ENCODE results near the gene FAM20C. TPM values are rescaled to one million over a fixed set of nuclear protein-coding genes. Genes with fewer than 3 reads are reported as not detected.

Gene FAM20C
- total RNA-seq, 1 experiment from 2014 or later, result 62.6 TPM

DNA sequence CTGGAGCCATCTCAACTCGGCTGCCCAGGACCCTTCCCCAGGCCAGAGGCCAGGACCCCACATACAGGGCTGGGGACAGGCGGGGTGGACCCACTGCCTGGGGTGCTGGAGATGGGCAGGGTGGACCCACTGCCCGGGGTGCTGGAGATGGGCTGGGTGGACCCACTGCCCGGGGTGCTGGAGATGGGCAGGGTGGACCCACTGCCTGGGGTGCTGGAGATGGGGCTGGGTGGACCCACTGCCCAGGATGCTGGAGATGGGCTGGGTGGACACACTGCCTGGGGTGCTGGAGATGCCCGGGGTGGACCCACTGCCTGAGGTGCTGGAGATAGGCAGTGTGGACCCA is 65.2 kb downstream of the FAM20C start:
- Mint-ChIP-seq H3K4me1 (no peaks in the 10 kb centered on the region), H3K36me3 (ENCODE audit: insufficient read depth in 1 of 3, low read depth in 3 of 3) (peaks cover 88 to 95% (median 89%) of the 10 kb centered on the region in 3 experiments), H3K4me3 (no peak overlapping the region), H3K9me3 (peaks cover 59 to 83% of the 10 kb centered on the region in 2 experiments), H3K27ac (no peak overlapping the region), H3K27me3 (ENCODE audit: low read depth) (peaks cover 14% of the 10 kb centered on the region)
- no peak overlapping the region for H2BK20ac ChIP-seq (ENCODE audit: low read depth, low read length, poor library complexity, severe bottlenecking)
- no peak overlapping the region for H4K91ac ChIP-seq (ENCODE audit: insufficient read length, low read depth, low read length)
- TF ChIP-seq, protein P1, sequence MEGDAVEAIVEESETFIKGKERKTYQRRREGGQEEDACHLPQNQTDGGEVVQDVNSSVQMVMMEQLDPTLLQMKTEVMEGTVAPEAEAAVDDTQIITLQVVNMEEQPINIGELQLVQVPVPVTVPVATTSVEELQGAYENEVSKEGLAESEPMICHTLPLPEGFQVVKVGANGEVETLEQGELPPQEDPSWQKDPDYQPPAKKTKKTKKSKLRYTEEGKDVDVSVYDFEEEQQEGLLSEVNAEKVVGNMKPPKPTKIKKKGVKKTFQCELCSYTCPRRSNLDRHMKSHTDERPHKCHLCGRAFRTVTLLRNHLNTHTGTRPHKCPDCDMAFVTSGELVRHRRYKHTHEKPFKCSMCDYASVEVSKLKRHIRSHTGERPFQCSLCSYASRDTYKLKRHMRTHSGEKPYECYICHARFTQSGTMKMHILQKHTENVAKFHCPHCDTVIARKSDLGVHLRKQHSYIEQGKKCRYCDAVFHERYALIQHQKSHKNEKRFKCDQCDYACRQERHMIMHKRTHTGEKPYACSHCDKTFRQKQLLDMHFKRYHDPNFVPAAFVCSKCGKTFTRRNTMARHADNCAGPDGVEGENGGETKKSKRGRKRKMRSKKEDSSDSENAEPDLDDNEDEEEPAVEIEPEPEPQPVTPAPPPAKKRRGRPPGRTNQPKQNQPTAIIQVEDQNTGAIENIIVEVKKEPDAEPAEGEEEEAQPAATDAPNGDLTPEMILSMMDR (conservative IDR thresholded peaks at IDR 0.05), result no peak
- H4K5ac ChIP-seq (ENCODE audit: insufficient read length, low read depth, low read length), result no peak overlapping the region
- H3K23ac ChIP-seq (ENCODE audit: insufficient read length, low read depth, low read length), result no peak overlapping the region
- H3K14ac ChIP-seq (ENCODE audit: insufficient read depth, low read length), result no peak overlapping the region
- H3K9me3 ChIP-seq (ENCODE audit: control insufficient read depth, low read depth, low read length), result peaks cover 43% of the 10 kb centered on the region
- no peaks in the 10 kb centered on the region for H4K20me1 ChIP-seq (ENCODE audit: control insufficient read depth, insufficient read depth, insufficient read length)
- no peak overlapping the region for H4K8ac ChIP-seq (replicated peaks; ENCODE audit: insufficient read length, low read depth, low read length)
- no peak overlapping the region for H3K4me2 ChIP-seq (ENCODE audit: insufficient read depth, insufficient read length, low read length)
- H3K79me2 ChIP-seq (ENCODE audit: insufficient read depth, low read length), result no peaks in the 10 kb centered on the region
- H3K4ac ChIP-seq (ENCODE audit: low read depth, low read length), result no peak overlapping the region
- H2BK15ac ChIP-seq (ENCODE audit: low read depth, low read length), result no peak overlapping the region
- no peak overlapping the region for H2BK12ac ChIP-seq (ENCODE audit: insufficient read length, low read depth, low read length)
- no peaks in the 10 kb centered on the region for H3K79me1 ChIP-seq (ENCODE audit: insufficient read depth, low read depth, low read length, poor library complexity, severe bottlenecking)
- H2BK5ac ChIP-seq (ENCODE audit: insufficient read length, low read length), result no peak overlapping the region
- H3K4me1 ChIP-seq (ENCODE audit: insufficient read depth, low read length), result no peaks in the 10 kb centered on the region
- no peak overlapping the region for H2BK120ac ChIP-seq (ENCODE audit: low read depth, low read length, poor library complexity, severe bottlenecking)
- H3K56ac ChIP-seq (ENCODE audit: insufficient read length, low read depth, low read length), result no peak overlapping the region
- no peak overlapping the region for H2AK5ac ChIP-seq (ENCODE audit: insufficient read length, low read length)
- no peaks in the 10 kb centered on the region for H3K27me3 ChIP-seq (ENCODE audit: insufficient read depth, low read length)
- H3K23me2 ChIP-seq (ENCODE audit: insufficient read length, low read depth, low read length, poor library complexity, severe bottlenecking), result no peaks in the 10 kb centered on the region
- DNase-seq, result no peak
- no peak overlapping the region for H3K9ac ChIP-seq (ENCODE audit: extremely low read depth, insufficient read length, low read length)
- H3K27ac ChIP-seq (ENCODE audit: insufficient read length, low read depth, low read length), result no peak overlapping the region
- no peak overlapping the region for H2AFZ ChIP-seq (ENCODE audit: low read length)
- no peak overlapping the region for H3K18ac ChIP-seq (ENCODE audit: insufficient read length, low read depth, low read length)
- WGBS (ENCODE audit: extremely low coverage, insufficient read length, low lambda C conversion rate), result no CpG with 5 or more reads among the region's 5 CpGs
- no peak overlapping the region for H3T11ph ChIP-seq (ENCODE audit: low read length)
